IMR-90 (cell line): ENCODE data around the gene PTK7. TPM values are rescaled to one million over a fixed set of nuclear protein-coding genes. Genes with fewer than 3 reads are reported as not detected.

Experiments used
- ATAC-seq: fragments of 200-7000 bp; cut with Tn5 transposase; 2 replicates; pipeline ENCODE4 v1.9.1; 2020; ENCODE audit warnings: low read depth, mild to moderate bottlenecking, moderate library complexity
- BruUV-seq: library from RNA; stranded (reverse); fragments of 400-500 nt; replicated peaks from 2 replicates; lab custom pipeline; 2021; lab: Mats Ljungman, UMichigan
- CTCF ChIA-PET: fragments of 300-600 bp; formaldehyde crosslinking; extraction: SDS; loops from one replicate; lab custom pipeline; 2021; ENCODE audit warnings: antibody characterized with exemption; lab: Yijun Ruan, JAX
- POLR2A ChIA-PET: fragments of 300-600 bp; sonication (Branson Sonifier 250); formaldehyde crosslinking; loops from one replicate; lab custom pipeline; 2022; ENCODE audit warnings: antibody characterized with exemption; ENCODE audit not compliant: unreplicated experiment; lab: Charles Lee
- DNase-seq: peaks from one replicate; pipeline ENCODE4 v3.0.0; 2013
- H2AFZ ChIP-seq: replicated peaks from 2 replicates; pipeline ENCODE3; 2013; ENCODE audit warnings: low read length, mild to moderate bottlenecking; ENCODE audit not compliant: poor library complexity
- H2AK5ac ChIP-seq: 2 replicates; pipeline ENCODE4 v1.6.1; 2013; ENCODE audit warnings: low read depth, low read length, inconsistent platforms
- H2AK9ac ChIP-seq: replicated peaks from 2 replicates; pipeline ENCODE3; 2013; ENCODE audit warnings: mild to moderate bottlenecking, low read depth, low read length, moderate library complexity; ENCODE audit not compliant: poor library complexity
- H2BK120ac ChIP-seq: 2 replicates; pipeline ENCODE4 v1.6.1; 2013; ENCODE audit warnings: low read depth, low read length, inconsistent platforms
- H2BK15ac ChIP-seq: 3 replicates; pipeline ENCODE4 v1.6.1; 2013; ENCODE audit warnings: low read depth, low read length, inconsistent platforms
- H2BK20ac ChIP-seq: 2 replicates; pipeline ENCODE4 v1.6.1; 2013; ENCODE audit warnings: low read depth, mild to moderate bottlenecking, inconsistent platforms, low read length, moderate library complexity
- H2BK5ac ChIP-seq: 2 replicates; pipeline ENCODE4 v1.6.1; 2013; ENCODE audit warnings: mild to moderate bottlenecking, low read depth, low read length, inconsistent platforms; ENCODE audit not compliant: poor library complexity, severe bottlenecking
- H3K14ac ChIP-seq: replicated peaks from 2 replicates; pipeline ENCODE4 v1.6.1; 2013; ENCODE audit warnings: low read depth, low read length, inconsistent platforms
- H3K18ac ChIP-seq: 2 replicates; pipeline ENCODE4 v1.6.1; 2013; ENCODE audit warnings: low read depth, low read length, control low read depth
- H3K23ac ChIP-seq: 2 replicates; pipeline ENCODE4 v1.6.1; 2013; ENCODE audit warnings: low read depth, low read length, inconsistent platforms
- H3K27ac ChIP-seq: 2 replicates; pipeline ENCODE4 v1.5.1; 2013; ENCODE audit warnings: mild to moderate bottlenecking, control low read depth, low read length; ENCODE audit not compliant: insufficient read depth
- H3K27me3 ChIP-seq: 2 replicates; pipeline ENCODE4 v1.6.1; 2013; ENCODE audit warnings: low read length; ENCODE audit not compliant: control insufficient read depth, insufficient read depth
- H3K36me3 ChIP-seq: 2 replicates; pipeline ENCODE4 v1.6.1; 2013; ENCODE audit warnings: low read length, mixed read lengths; ENCODE audit not compliant: control insufficient read depth, insufficient read depth
- H3K4ac ChIP-seq: 2 replicates; pipeline ENCODE4 v1.6.1; 2013; ENCODE audit warnings: low read depth, low read length, inconsistent platforms
- H3K4me1 ChIP-seq: 2 replicates; pipeline ENCODE4 v1.6.1; 2013; ENCODE audit warnings: low read length, mixed read lengths; ENCODE audit not compliant: control insufficient read depth, insufficient read depth
- H3K4me2 ChIP-seq: 2 replicates; pipeline ENCODE4 v1.6.1; 2013; ENCODE audit warnings: low read depth, mild to moderate bottlenecking, control low read depth, low read length, moderate library complexity
- H3K4me3 ChIP-seq: 2 replicates; pipeline ENCODE4 v1.5.1; 2013; ENCODE audit warnings: low read depth, mild to moderate bottlenecking, control low read depth, low read length, moderate library complexity; ENCODE audit not compliant: insufficient read depth
- H3K56ac ChIP-seq: 2 replicates; pipeline ENCODE4 v1.6.1; 2013; ENCODE audit warnings: low read length, inconsistent platforms; ENCODE audit not compliant: insufficient read depth; ENCODE audit errors: extremely low read depth
- H3K79me1 ChIP-seq, 2 experiments: 2 replicates each; pipeline ENCODE4 v1.6.1; 2013; ENCODE audit warnings: low read length in 2 of 2, inconsistent platforms in 1 of 2, low read depth in 1 of 2
- H3K9ac ChIP-seq: 2 replicates; pipeline ENCODE4 v1.6.1; 2013; ENCODE audit warnings: low read depth, low read length, control low read depth
- H3K9me1 ChIP-seq: 2 replicates; pipeline ENCODE4 v1.6.1; 2013; ENCODE audit warnings: low read length, inconsistent platforms; ENCODE audit not compliant: insufficient read depth
- H3K9me3 ChIP-seq: 2 replicates; pipeline ENCODE4 v1.6.1; 2013; ENCODE audit warnings: low read length; ENCODE audit not compliant: control insufficient read depth, insufficient read depth
- H4K20me1 ChIP-seq: 2 replicates; pipeline ENCODE4 v1.6.1; 2013; ENCODE audit warnings: low read length, inconsistent platforms; ENCODE audit not compliant: insufficient read depth
- H4K5ac ChIP-seq: 2 replicates; pipeline ENCODE4 v1.6.1; 2013; ENCODE audit warnings: mild to moderate bottlenecking, low read depth, low read length, control low read depth
- H4K8ac ChIP-seq, 2 experiments: 2 replicates each; pipeline ENCODE4 v1.6.1; 2013; ENCODE audit warnings: low read depth in 2 of 2, low read length in 2 of 2, control low read depth in 1 of 2, inconsistent platforms in 1 of 2
- H4K91ac ChIP-seq: 2 replicates; pipeline ENCODE4 v1.6.1; 2013; ENCODE audit warnings: low read depth, low read length, inconsistent platforms; ENCODE audit not compliant: insufficient read depth
- CEBPB ChIP-seq: IDR thresholded peaks from 2 replicates; pipeline ENCODE4 v1.6.1; 2012; ENCODE audit warnings: low read depth, low read length, improper control_type of control experiment
- POLR2A ChIP-seq: IDR thresholded peaks from 2 replicates; pipeline ENCODE4 v1.6.1; 2012; ENCODE audit warnings: mild to moderate bottlenecking, low read depth, low read length
- WGBS, 2 experiments: methylation state at CpG; one replicate each; pipeline versions ENCODE4 v1.1.5 to v1.1.7; 2013; ENCODE audit warnings: missing lambda C conversion rate in 2 of 2; ENCODE audit not compliant: insufficient read length in 1 of 2; ENCODE audit errors: extremely low coverage in 2 of 2; 5-methylcytosine and 5-hydroxymethylcytosine counted together
- dilution Hi-C: fragments of 300-500 bp; cut with HindIII; formaldehyde crosslinking; loops from one replicate; pipeline ENCODE4 v1.14.3; 2018; ENCODE audit warnings: low sequenced_read_pairs; ENCODE audit not compliant: unreplicated experiment
- in situ Hi-C: fragments of 300-500 bp; cut with MboI; formaldehyde crosslinking; loops from 3 replicates; pipeline ENCODE4 v1.14.3; 2019; ENCODE audit warnings: low sequenced_read_pairs, inconsistent platforms, mixed read lengths
- intact Hi-C: fragments of 100-400 bp; cut with micrococcal nuclease; formaldehyde crosslinking; loops from 2 replicates; pipeline ENCODE4 v1.10.0; 2022
- polyA plus RNA-seq, 3 experiments: library from polyadenylated mRNA; depleted of rRNA; stranded (reverse); fragments of >200 nt; gene quantifications; 2 replicates each; pipeline ENCODE4 v1.2.3, GENCODE V29; 2012; ENCODE audit warnings: low replicate concordance in 1 of 3
- total RNA-seq: library from RNA; depleted of rRNA; stranded (reverse); fragments of >200 nt; gene quantifications from 2 replicates; pipeline ENCODE4 v1.2.3, GENCODE V29; 2012
- TF ChIP-seq, protein P1 (sequence below): conservative IDR thresholded peaks from 2 replicates; pipeline ENCODE4 v1.5.1; 2012; ENCODE audit warnings: mild to moderate bottlenecking, low read depth, low read length, improper control_type of control experiment

PTK7 gene
- total and polyA plus RNA-seq, 2 of the 4 experiments (the other 2 are of a cell fraction), result 47.1 to 142 TPM

DNA sequence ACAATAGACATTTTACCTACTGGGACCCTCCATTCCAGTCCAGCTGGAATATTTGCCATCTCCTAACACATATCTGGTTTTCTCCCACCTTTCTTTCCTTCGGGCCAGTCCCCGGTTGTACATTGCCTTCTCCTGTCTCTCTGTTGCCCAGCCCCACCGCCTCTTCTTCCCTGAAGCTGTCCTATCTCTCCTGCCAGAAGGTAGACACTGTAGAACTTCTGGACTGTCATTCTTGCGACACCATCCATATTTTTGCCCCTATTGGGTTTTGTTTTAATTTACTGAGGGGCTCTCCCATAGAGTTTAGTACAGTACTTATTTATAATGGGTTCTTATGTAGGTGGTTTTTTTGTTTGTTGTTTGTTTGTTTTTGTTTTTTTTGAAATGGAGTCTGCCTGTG is 4.9 kb downstream of the PTK7 start:
- no peak overlapping the region for H3K23ac ChIP-seq
- no peak overlapping the region for H3K56ac ChIP-seq
- H2BK20ac ChIP-seq, result no peak overlapping the region
- no peak overlapping the region for H2AK5ac ChIP-seq
- H2AK9ac ChIP-seq, result no peak overlapping the region
- H3K14ac ChIP-seq, result no peak overlapping the region
- no peak overlapping the region for H4K5ac ChIP-seq
- no peak overlapping the region for H3K4me3 ChIP-seq
- peaks cover 23% of the 10 kb centered on the region for H3K4me1 ChIP-seq
- WGBS, 2 experiments, result no CpG with 5 or more reads among the region's 4 CpGs
- intact Hi-C loops, result no loop called here
- POLR2A ChIA-PET, result no interaction called here
- TF ChIP-seq CEBPB (peak; percentile 26; the same call in 1 of the 2 replicates), POLR2A (no peak)
- TF ChIP-seq, protein P1, sequence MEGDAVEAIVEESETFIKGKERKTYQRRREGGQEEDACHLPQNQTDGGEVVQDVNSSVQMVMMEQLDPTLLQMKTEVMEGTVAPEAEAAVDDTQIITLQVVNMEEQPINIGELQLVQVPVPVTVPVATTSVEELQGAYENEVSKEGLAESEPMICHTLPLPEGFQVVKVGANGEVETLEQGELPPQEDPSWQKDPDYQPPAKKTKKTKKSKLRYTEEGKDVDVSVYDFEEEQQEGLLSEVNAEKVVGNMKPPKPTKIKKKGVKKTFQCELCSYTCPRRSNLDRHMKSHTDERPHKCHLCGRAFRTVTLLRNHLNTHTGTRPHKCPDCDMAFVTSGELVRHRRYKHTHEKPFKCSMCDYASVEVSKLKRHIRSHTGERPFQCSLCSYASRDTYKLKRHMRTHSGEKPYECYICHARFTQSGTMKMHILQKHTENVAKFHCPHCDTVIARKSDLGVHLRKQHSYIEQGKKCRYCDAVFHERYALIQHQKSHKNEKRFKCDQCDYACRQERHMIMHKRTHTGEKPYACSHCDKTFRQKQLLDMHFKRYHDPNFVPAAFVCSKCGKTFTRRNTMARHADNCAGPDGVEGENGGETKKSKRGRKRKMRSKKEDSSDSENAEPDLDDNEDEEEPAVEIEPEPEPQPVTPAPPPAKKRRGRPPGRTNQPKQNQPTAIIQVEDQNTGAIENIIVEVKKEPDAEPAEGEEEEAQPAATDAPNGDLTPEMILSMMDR, result no peak
- BruUV-seq, result no TSS peak
- DNase-seq (no peak), ATAC-seq (no peak)
- peaks cover 54% of the 10 kb centered on the region for H4K20me1 ChIP-seq
- no peak overlapping the region for H3K18ac ChIP-seq
- no peaks in the 10 kb centered on the region for H3K9me3 ChIP-seq
- H4K91ac ChIP-seq, result no peak overlapping the region
- H2BK5ac ChIP-seq, result no peak overlapping the region
- no peak overlapping the region for H2AFZ ChIP-seq
- H3K27me3 ChIP-seq, result no peaks in the 10 kb centered on the region
- no peak overlapping the region for H3K4me2 ChIP-seq
- CTCF ChIA-PET, result no interaction called here
- H3K9me1 ChIP-seq, result peaks cover 7% of the 10 kb centered on the region; the same call in 1 of the 2 replicates
- no peak overlapping the region for H4K8ac ChIP-seq
- no peaks in the 10 kb centered on the region for H3K36me3 ChIP-seq
- in situ Hi-C loops, result no loop called here
- dilution Hi-C loops, result no loop called here
- H2BK120ac ChIP-seq, result no peak overlapping the region
- no peak overlapping the region for H3K9ac ChIP-seq
- no peak overlapping the region for H3K4ac ChIP-seq
- H3K27ac ChIP-seq, result no peak overlapping the region
- H3K79me1 ChIP-seq, result peaks cover 37 to 80% of the 10 kb centered on the region in 2 experiments
- no peak overlapping the region for H2BK15ac ChIP-seq
